22Rv1 (cell line): ENCODE data around the gene TMC3.

Experiments used
- CTCF ChIP-seq: fragments of 450-650 bp; IDR thresholded peaks from 2 replicates; pipeline ENCODE4 v1.5.1; 2017; ENCODE audit warnings: mild to moderate bottlenecking
- ZFX ChIP-seq: fragments of 450-650 bp; IDR thresholded peaks from 2 replicates; pipeline ENCODE4 v1.6.1; 2017; ENCODE audit warnings: antibody characterized with exemption, borderline replicate concordance

GRCh38 chr15:81363718-81364500, 10.1 kb downstream of the TMC3 start:
- no peak for TF ChIP-seq CTCF
- no peak for TF ChIP-seq ZFX
